ELR (cell line): ENCODE data around the gene FXYD7.

Experiments
- DNase-seq: peaks from one replicate; pipeline ENCODE4 v3.0.0-alpha.2; 2015; ENCODE audit warnings: low read depth

Gene FXYD7

GRCh38 chr19:35110974-35111373, 32.1 kb upstream of the FXYD7 start:
- no peak for DNase-seq

GRCh38 chr19:35112995-35113688, 29.9 kb upstream of the FXYD7 start:
- no peak for DNase-seq

- peak; percentile 55 for DNase-seq
Measured at GRCh38 chr19:35114353-35115176, 28.5 kb upstream of the FXYD7 start.

- DNase-seq, result no peak
Measured at GRCh38 chr19:35115177-35115951, 27.7 kb upstream of the FXYD7 start, which contains the start of gene FXYD3. FXYD3 (plus strand) TSS chr19:35115823; CDS start chr19:35119377, 3,554 bp downstream.

GRCh38 chr19:35116072-35116801, 26.8 kb upstream of the FXYD7 start:
- no peak for DNase-seq

- no peak for DNase-seq
Measured at GRCh38 chr19:35117116-35117515, 25.9 kb upstream of the FXYD7 start.

- no peak for DNase-seq
Measured at GRCh38 chr19:35117799-35118198, 25.3 kb upstream of the FXYD7 start.

- no peak for DNase-seq
Measured at GRCh38 chr19:35118268-35119020, 24.6 kb upstream of the FXYD7 start.

- DNase-seq, result no peak
Measured at GRCh38 chr19:35119091-35119490, 24.0 kb upstream of the FXYD7 start.

- DNase-seq, result no peak
Measured at GRCh38 chr19:35119578-35120155, 23.4 kb upstream of the FXYD7 start.

- DNase-seq, result peak; percentile 31
Measured at GRCh38 chr19:35120492-35120891, 22.6 kb upstream of the FXYD7 start.

- DNase-seq, result no peak
Measured at GRCh38 chr19:35120898-35121297, 22.2 kb upstream of the FXYD7 start.

- no peak for DNase-seq
Measured at GRCh38 chr19:35122687-35123551, 20.1 kb upstream of the FXYD7 start.

GRCh38 chr19:35123573-35123972, 19.5 kb upstream of the FXYD7 start:
- DNase-seq, result no peak

- DNase-seq, result peak; percentile 90
Measured at GRCh38 chr19:35124098-35125060, 18.7 kb upstream of the FXYD7 start.

GRCh38 chr19:35125270-35125717, 17.8 kb upstream of the FXYD7 start:
- no peak for DNase-seq

- no peak for DNase-seq
Measured at GRCh38 chr19:35125749-35126623, 17.1 kb upstream of the FXYD7 start.

- DNase-seq, result no peak
Measured at GRCh38 chr19:35126624-35126959, 16.5 kb upstream of the FXYD7 start.
